ENCODE data around the gene NOL4L.

DNA sequence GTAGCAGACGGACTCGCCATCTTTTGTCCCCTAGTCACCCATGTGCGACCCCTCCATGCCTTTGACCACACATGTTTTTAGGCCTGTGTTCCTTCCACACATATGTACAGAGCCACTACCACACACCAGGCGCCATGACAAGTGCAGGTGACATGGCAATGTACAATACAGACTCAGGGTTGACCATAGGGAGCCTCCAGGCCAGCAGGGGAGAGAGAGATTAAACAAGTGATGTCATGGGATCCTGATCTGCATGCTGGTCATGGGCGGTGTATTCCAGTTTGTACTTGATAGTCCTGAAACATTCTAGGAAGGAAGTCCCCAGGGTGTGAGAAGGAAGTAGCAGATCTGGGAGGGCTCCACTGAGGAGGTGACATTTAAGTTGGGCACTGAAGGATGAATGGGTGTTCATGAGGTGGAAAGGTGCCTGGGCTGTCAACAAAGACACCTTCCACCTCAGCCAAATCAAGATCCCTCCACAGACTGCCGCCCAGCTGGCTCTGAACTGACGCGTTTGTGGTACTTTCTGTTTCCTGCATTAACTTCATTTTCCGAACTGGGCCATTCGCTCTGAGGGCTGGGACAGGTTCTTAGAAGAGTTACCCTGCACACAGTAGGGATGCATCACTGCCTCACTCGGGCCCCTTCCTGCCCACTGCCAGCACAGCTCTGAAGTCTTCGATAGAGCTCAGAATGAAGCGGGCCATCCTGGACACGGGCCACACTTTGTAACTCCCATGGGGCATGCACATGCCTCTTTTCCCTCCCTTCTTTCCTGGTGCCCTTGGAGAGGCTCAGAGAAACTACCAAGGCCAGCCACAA lies 94.0 kb downstream of the NOL4L start:
- TF ChIP-seq, protein P1, sequence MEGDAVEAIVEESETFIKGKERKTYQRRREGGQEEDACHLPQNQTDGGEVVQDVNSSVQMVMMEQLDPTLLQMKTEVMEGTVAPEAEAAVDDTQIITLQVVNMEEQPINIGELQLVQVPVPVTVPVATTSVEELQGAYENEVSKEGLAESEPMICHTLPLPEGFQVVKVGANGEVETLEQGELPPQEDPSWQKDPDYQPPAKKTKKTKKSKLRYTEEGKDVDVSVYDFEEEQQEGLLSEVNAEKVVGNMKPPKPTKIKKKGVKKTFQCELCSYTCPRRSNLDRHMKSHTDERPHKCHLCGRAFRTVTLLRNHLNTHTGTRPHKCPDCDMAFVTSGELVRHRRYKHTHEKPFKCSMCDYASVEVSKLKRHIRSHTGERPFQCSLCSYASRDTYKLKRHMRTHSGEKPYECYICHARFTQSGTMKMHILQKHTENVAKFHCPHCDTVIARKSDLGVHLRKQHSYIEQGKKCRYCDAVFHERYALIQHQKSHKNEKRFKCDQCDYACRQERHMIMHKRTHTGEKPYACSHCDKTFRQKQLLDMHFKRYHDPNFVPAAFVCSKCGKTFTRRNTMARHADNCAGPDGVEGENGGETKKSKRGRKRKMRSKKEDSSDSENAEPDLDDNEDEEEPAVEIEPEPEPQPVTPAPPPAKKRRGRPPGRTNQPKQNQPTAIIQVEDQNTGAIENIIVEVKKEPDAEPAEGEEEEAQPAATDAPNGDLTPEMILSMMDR (IDR thresholded peaks at IDR 0.05): no peak
- TF ChIP-seq POLR2A (IDR thresholded peaks at IDR 0.05): no peak
